ENCODE measurements around the gene CX3CR1. TPM values are rescaled to one million over a fixed set of nuclear protein-coding genes. Genes with fewer than 3 reads are reported as not detected.

CX3CR1 gene
- total and polyA plus RNA-seq, 9 of the 15 experiments (the other 6 are each of a cell fraction or from before 2014, with no cell fraction given) = 0.03 to 0.21 TPM; not detected in 7

DNA sequence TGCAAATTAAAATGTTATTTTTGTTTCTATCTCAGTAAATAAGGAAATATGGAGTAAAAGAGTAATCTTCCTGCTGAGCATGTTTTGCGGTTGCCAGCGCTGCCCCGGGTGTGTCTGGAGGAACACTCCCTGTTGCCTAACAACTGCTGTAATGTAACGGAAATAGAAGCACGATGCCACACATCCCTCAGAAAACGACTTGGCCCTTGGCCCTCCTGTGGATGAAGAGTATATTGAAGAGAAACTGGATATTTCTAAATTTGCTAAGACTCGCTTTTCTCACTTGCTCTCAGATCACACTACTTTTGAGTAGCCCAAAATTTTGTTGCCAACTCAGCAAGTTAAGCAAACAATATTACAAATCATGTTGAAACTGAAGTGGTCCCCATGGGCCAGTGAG, 18.9 kb downstream of the CX3CR1 start (continued):
- TF ChIP-seq, protein P1, sequence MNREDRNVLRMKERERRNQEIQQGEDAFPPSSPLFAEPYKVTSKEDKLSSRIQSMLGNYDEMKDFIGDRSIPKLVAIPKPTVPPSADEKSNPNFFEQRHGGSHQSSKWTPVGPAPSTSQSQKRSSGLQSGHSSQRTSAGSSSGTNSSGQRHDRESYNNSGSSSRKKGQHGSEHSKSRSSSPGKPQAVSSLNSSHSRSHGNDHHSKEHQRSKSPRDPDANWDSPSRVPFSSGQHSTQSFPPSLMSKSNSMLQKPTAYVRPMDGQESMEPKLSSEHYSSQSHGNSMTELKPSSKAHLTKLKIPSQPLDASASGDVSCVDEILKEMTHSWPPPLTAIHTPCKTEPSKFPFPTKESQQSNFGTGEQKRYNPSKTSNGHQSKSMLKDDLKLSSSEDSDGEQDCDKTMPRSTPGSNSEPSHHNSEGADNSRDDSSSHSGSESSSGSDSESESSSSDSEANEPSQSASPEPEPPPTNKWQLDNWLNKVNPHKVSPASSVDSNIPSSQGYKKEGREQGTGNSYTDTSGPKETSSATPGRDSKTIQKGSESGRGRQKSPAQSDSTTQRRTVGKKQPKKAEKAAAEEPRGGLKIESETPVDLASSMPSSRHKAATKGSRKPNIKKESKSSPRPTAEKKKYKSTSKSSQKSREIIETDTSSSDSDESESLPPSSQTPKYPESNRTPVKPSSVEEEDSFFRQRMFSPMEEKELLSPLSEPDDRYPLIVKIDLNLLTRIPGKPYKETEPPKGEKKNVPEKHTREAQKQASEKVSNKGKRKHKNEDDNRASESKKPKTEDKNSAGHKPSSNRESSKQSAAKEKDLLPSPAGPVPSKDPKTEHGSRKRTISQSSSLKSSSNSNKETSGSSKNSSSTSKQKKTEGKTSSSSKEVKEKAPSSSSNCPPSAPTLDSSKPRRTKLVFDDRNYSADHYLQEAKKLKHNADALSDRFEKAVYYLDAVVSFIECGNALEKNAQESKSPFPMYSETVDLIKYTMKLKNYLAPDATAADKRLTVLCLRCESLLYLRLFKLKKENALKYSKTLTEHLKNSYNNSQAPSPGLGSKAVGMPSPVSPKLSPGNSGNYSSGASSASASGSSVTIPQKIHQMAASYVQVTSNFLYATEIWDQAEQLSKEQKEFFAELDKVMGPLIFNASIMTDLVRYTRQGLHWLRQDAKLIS (CRISPR knock-in tag; IDR thresholded peaks at IDR 0.05) = no peak
- TF ChIP-seq, protein P2, sequence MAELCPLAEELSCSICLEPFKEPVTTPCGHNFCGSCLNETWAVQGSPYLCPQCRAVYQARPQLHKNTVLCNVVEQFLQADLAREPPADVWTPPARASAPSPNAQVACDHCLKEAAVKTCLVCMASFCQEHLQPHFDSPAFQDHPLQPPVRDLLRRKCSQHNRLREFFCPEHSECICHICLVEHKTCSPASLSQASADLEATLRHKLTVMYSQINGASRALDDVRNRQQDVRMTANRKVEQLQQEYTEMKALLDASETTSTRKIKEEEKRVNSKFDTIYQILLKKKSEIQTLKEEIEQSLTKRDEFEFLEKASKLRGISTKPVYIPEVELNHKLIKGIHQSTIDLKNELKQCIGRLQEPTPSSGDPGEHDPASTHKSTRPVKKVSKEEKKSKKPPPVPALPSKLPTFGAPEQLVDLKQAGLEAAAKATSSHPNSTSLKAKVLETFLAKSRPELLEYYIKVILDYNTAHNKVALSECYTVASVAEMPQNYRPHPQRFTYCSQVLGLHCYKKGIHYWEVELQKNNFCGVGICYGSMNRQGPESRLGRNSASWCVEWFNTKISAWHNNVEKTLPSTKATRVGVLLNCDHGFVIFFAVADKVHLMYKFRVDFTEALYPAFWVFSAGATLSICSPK (IDR thresholded peaks at IDR 0.05; ENCODE audit: borderline replicate concordance) = no peak
- TF ChIP-seq SRSF3 (IDR thresholded peaks at IDR 0.05; ENCODE audit: insufficient read depth, low read length) (no peak), WHSC1 (IDR thresholded peaks at IDR 0.05; ENCODE audit: low read length) (no peak), TAF9B (IDR thresholded peaks at IDR 0.05; ENCODE audit: partially characterized antibody) (no peak), ZNF197 (CRISPR knock-in tag; IDR thresholded peaks at IDR 0.05; ENCODE audit: low read depth) (no peak), MEF2A (IDR thresholded peaks at IDR 0.05; ENCODE audit: control insufficient read depth, low read depth, low read length) (peak; percentile 100), RBM14 (IDR thresholded peaks at IDR 0.05; ENCODE audit: borderline replicate concordance, insufficient read depth, low read depth, low read length) (no peak), ILF3 (IDR thresholded peaks at IDR 0.05; ENCODE audit: borderline replicate concordance) (no peak), POLR3A (IDR thresholded peaks at IDR 0.05; ENCODE audit: borderline replicate concordance, extremely low read depth, insufficient read depth, insufficient read length) (no peak), SMARCB1 (IDR thresholded peaks at IDR 0.05; ENCODE audit: insufficient read length, low read depth) (no peak)
- TF ChIP-seq, protein P3, sequence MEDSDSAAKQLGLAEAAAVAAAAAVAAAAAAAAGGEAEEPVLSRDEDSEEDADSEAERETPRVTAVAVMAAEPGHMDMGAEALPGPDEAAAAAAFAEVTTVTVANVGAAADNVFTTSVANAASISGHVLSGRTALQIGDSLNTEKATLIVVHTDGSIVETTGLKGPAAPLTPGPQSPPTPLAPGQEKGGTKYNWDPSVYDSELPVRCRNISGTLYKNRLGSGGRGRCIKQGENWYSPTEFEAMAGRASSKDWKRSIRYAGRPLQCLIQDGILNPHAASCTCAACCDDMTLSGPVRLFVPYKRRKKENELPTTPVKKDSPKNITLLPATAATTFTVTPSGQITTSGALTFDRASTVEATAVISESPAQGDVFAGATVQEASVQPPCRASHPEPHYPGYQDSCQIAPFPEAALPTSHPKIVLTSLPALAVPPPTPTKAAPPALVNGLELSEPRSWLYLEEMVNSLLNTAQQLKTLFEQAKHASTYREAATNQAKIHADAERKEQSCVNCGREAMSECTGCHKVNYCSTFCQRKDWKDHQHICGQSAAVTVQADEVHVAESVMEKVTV (CRISPR knock-in tag; IDR thresholded peaks at IDR 0.05) = peak; percentile 69
